K562 (cell line): ENCODE results near the gene ITGA1. TPM values are rescaled to one million over a fixed set of nuclear protein-coding genes. Genes with fewer than 3 reads are reported as not detected.

Experiments
- ATAC-seq: fragments of 200-7000 bp; cut with Tn5 transposase; 3 replicates; pipeline ENCODE4 v1.9.1; 2020; ENCODE audit warnings: moderate library complexity
- BruUV-seq: library from RNA; stranded (reverse); fragments of 400-500 nt; replicated peaks from 2 replicates; lab custom pipeline; 2021; lab: Mats Ljungman, UMichigan
- CTCF ChIA-PET: fragments of 300-600 bp; formaldehyde crosslinking; extraction: SDS; loops from one replicate; lab custom pipeline; 2021; ENCODE audit warnings: low intra/inter-chr PET ratio; lab: Yijun Ruan, JAX
- POLR2A ChIA-PET: fragments of 300-600, 350-650 bp; sonication (Branson Sonifier 250); formaldehyde crosslinking; extraction: SDS; loops from one replicate; lab custom pipeline; 2021; ENCODE audit warnings: antibody characterized with exemption, inconsistent platforms; lab: Yijun Ruan, JAX
- DNase-seq, 4 experiments: peaks; one replicate each; pipeline versions ENCODE4 v3.0.0 to v3.0.0-alpha.2; 2011 to 2018; ENCODE audit warnings: low spot score in 3 of 4, mixed read lengths in 3 of 4; ENCODE audit errors: extremely low read depth in 1 of 4
- FAIRE-seq: peaks from 2 replicates; lab custom pipeline; 2011; peaks lifted over from hg19 to GRCh38; lab: Jason Lieb, UNC
- H2AFZ ChIP-seq: 2 replicates; pipeline ENCODE4 v1.6.0; 2011; ENCODE audit warnings: low read depth, low read length, control low read depth, inconsistent platforms
- H3K27ac ChIP-seq: fragments of 200-600 bp; 3 replicates; pipeline ENCODE4 v1.8.0; 2011; ENCODE audit warnings: low read depth, mild to moderate bottlenecking, control low read depth, inconsistent platforms, low read length, moderate library complexity, mixed read lengths; ENCODE audit errors: extremely low read depth
- H3K27me3 ChIP-seq, 2 experiments: fragments of 300-600 bp in 1 of 2; 2 replicates in 1 of 2; 3 replicates in 1 of 2; pipeline versions ENCODE4 v1.6.0 to v1.8.0; 2011; ENCODE audit warnings: inconsistent platforms in 2 of 2, low read length in 2 of 2, mild to moderate bottlenecking in 1 of 2, mixed read lengths in 1 of 2, moderate library complexity in 1 of 2; ENCODE audit not compliant: control insufficient read depth in 2 of 2, insufficient read depth in 2 of 2
- H3K36me3 ChIP-seq: fragments of 300-600 bp; 3 replicates; pipeline ENCODE4 v1.8.0; 2011; ENCODE audit warnings: mild to moderate bottlenecking, low read length, inconsistent platforms; ENCODE audit not compliant: control insufficient read depth, insufficient read depth
- H3K4me1 ChIP-seq, 2 experiments: fragments of 200-600 bp in 1 of 2; replicated peaks in 1 of 2; 2 replicates in 1 of 2; 3 replicates in 1 of 2; pipeline versions ENCODE4 v1.5.1 to v1.8.0; 2011; ENCODE audit warnings: inconsistent platforms in 2 of 2, low read length in 2 of 2, mild to moderate bottlenecking in 1 of 2, mixed read lengths in 1 of 2, moderate library complexity in 1 of 2; ENCODE audit not compliant: control insufficient read depth in 2 of 2, insufficient read depth in 2 of 2
- H3K4me2 ChIP-seq: 2 replicates; pipeline ENCODE4 v1.6.1; 2011; ENCODE audit warnings: low read length, control low read depth, inconsistent platforms, mixed read lengths; ENCODE audit not compliant: insufficient read depth
- H3K4me3 ChIP-seq: fragments of 200-600 bp; sonication (generic), shearing (Covaris generic); 2 replicates; pipeline ENCODE4 v1.5.1; 2016; ENCODE audit warnings: control low read depth, inconsistent platforms
- H3K79me2 ChIP-seq: fragments of 200-600 bp; 3 replicates; pipeline ENCODE4 v1.8.0; 2011; ENCODE audit warnings: low read length, inconsistent platforms; ENCODE audit not compliant: control insufficient read depth, insufficient read depth
- H3K9ac ChIP-seq, 2 experiments: 2 replicates each; pipeline versions ENCODE4 v1.6.0 to v1.6.1; 2011; ENCODE audit warnings: low read depth in 2 of 2, low read length in 2 of 2, control low read depth in 1 of 2, inconsistent platforms in 1 of 2, mild to moderate bottlenecking in 1 of 2, mixed read lengths in 1 of 2; ENCODE audit not compliant: insufficient read depth in 1 of 2
- H3K9me1 ChIP-seq: one replicate; pipeline ENCODE4 v1.6.0; 2011; ENCODE audit warnings: inconsistent platforms, mild to moderate bottlenecking, low read length, moderate library complexity; ENCODE audit not compliant: control insufficient read depth, insufficient read depth
- H3K9me3 ChIP-seq: replicated peaks from 2 replicates; pipeline ENCODE4 v1.5.1; 2011; ENCODE audit warnings: low read depth, low read length, inconsistent platforms; ENCODE audit not compliant: control insufficient read depth, insufficient read depth
- H4K20me1 ChIP-seq: replicated peaks from 2 replicates; pipeline ENCODE4 v1.6.1; 2011; ENCODE audit warnings: low read length, inconsistent platforms, mixed read lengths; ENCODE audit not compliant: control insufficient read depth, insufficient read depth
- BDP1 ChIP-seq: IDR thresholded peaks from 3 replicates; pipeline ENCODE4 v1.6.1; 2011; ENCODE audit not compliant: insufficient read length, insufficient read depth
- BRD9 ChIP-seq: fragments of 450-650 bp; IDR thresholded peaks from 2 replicates; pipeline ENCODE4 v1.6.1; 2018; ENCODE audit warnings: low read depth; ENCODE audit not compliant: partially characterized antibody
- CREB3 ChIP-seq: fragments of 450-650 bp; conservative IDR thresholded peaks from 2 replicates; pipeline ENCODE4 v1.6.1; 2016; ENCODE audit warnings: missing genetic modification characterization, low read depth, mild to moderate bottlenecking, missing compliant biosample characterization, moderate library complexity
- ILK ChIP-seq: fragments of 450-650 bp; IDR thresholded peaks from 2 replicates; pipeline ENCODE4 v1.6.1; 2016; ENCODE audit warnings: missing genetic modification characterization, low read depth, mild to moderate bottlenecking, missing compliant biosample characterization, moderate library complexity, borderline replicate concordance
- MTA1 ChIP-seq: fragments of 450-650 bp; IDR thresholded peaks from 2 replicates; pipeline ENCODE4 v1.6.1; 2017; ENCODE audit warnings: borderline replicate concordance
- RNF2 ChIP-seq: sonication (generic); IDR thresholded peaks from 2 replicates; pipeline ENCODE4 v1.6.1; 2016
- SNRNP70 ChIP-seq: fragments of 200-400 bp; formaldehyde crosslinking; optimal IDR thresholded peaks from 2 replicates; pipeline ENCODE3; 2017; ENCODE audit warnings: low read depth, low read length
- SUPT5H ChIP-seq: fragments of 450-650 bp; IDR thresholded peaks from 2 replicates; pipeline ENCODE4 v1.6.1; 2016
- TCF3 ChIP-seq: sonication (generic); formaldehyde crosslinking; IDR thresholded peaks from 2 replicates; pipeline ENCODE4 v1.4.0; 2020; ENCODE audit warnings: mild to moderate bottlenecking, missing genetic modification reagents
- ZNF77 ChIP-seq: fragments of 250-450 bp; sonication (Bioruptor Pico); IDR thresholded peaks from 2 replicates; pipeline ENCODE4 v1.5.0; 2020
- WGBS: fragments of 100-300 bp; shearing (Covaris generic); methylation state at CpG from one replicate; pipeline ENCODE4 v1.1.6; 2016; ENCODE audit warnings: low coverage, mixed read lengths; ENCODE audit not compliant: insufficient coverage; ENCODE audit errors: missing lambda C conversion rate; 5-methylcytosine and 5-hydroxymethylcytosine counted together
- in situ Hi-C: fragments of 300-500 bp; cut with MboI; formaldehyde crosslinking; loops from 4 replicates; pipeline ENCODE4 v1.15.0; 2018; ENCODE audit warnings: inconsistent platforms, mixed read lengths
- intact Hi-C: fragments of 100-400 bp; cut with micrococcal nuclease; formaldehyde crosslinking; loops from 2 replicates; pipeline ENCODE4 v1.14.2; 2022
- polyA plus RNA-seq, 8 experiments: library from polyadenylated mRNA; depleted of rRNA in 4 of 8; stranded (reverse) in 5 of 8; unstranded in 3 of 8; fragments of >200 nt; fragmentation: Nextera tagmentation in 2 of 8; fragmentation: Illumina TruSeq in 1 of 8; extraction: Ambion mirVana in 2 of 8; extraction: Trizol in 1 of 8; gene quantifications; 2 replicates each; pipeline versions ENCODE4 v1.2.1 to v1.2.3, GENCODE V29; 2011 to 2014; ENCODE audit warnings: inconsistent platforms in 1 of 8, missing spikeins in 1 of 8
- total RNA-seq, 7 experiments: library from RNA; depleted of rRNA in 6 of 7; stranded (reverse); fragments of >200 nt in 6 of 7; fragmentation: Illumina TruSeq in 2 of 7; extraction: Trizol in 2 of 7; gene quantifications; 2 replicates each; pipeline versions ENCODE4 v1.2.1 to v1.2.3, GENCODE V29; 2011 to 2021; ENCODE audit warnings: low replicate concordance in 1 of 7

Gene ITGA1
- total and polyA plus RNA-seq, 9 of the 15 experiments (the other 6 are each of a cell fraction or from before 2014, with no cell fraction given), result 0.04 to 0.22 TPM; not detected in 7

DNA sequence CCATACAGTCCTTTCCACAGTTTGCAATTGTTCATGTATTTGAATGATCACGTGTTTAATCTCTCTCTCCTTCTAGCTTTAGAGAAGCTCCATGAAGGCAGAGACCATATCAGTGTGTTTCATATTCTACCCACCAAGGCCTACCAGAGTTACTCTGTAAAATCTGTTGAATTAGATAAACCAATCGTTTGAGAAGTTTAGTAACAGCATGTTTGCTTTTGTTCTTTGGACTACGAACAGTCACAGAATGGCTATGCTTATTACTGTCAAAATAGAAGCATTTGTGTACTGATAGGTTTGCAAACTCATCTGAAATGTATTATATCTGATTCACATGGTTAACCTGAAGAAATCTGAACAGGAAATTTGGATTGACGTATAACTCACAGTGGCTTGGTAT, 93.8 kb downstream of the ITGA1 start:
- H3K79me2 ChIP-seq, result no peaks in the 10 kb centered on the region
- H3K36me3 ChIP-seq, result no peaks in the 10 kb centered on the region
- no peak overlapping the region for H3K4me2 ChIP-seq
- no peaks in the 10 kb centered on the region for H3K4me1 ChIP-seq
- 0% methylated on average over 4 of the region's 4 CpGs for WGBS
- BruUV-seq, result no TSS peak
- H3K27me3 ChIP-seq, result no peaks in the 10 kb centered on the region
- no peaks in the 10 kb centered on the region for H3K9me3 ChIP-seq
- intact Hi-C loops, result no loop called here
- DNase-seq (no peak), ATAC-seq (no peak), FAIRE-seq (no peak)
- in situ Hi-C loops, result no loop called here
- no peaks in the 10 kb centered on the region for H4K20me1 ChIP-seq
- TF ChIP-seq ZNF77, result no peak
- TF ChIP-seq SNRNP70, result no peak
- TF ChIP-seq CREB3, result no peak
- no peak for TF ChIP-seq BDP1
- TF ChIP-seq ILK (tag), result no peak
- no peak for TF ChIP-seq SUPT5H
- TF ChIP-seq BRD9, result no peak
- TF ChIP-seq TCF3, result no peak
- TF ChIP-seq MTA1, result no peak
- no peak for TF ChIP-seq RNF2
- H3K9me1 ChIP-seq, result no peaks in the 10 kb centered on the region
- ChIA-PET CTCF (no interaction called here), POLR2A (no interaction called here)
- H3K4me3 ChIP-seq, result no peak overlapping the region
- no peak overlapping the region for H3K27ac ChIP-seq
- no peak overlapping the region for H2AFZ ChIP-seq
- H3K9ac ChIP-seq, result no peak overlapping the region
